Panc1 (cell line): ENCODE measurements around the gene SLC9A5. TPM values are rescaled to one million over a fixed set of nuclear protein-coding genes. Genes with fewer than 3 reads are reported as not detected.
A peak's percentile ranks its signal among the peaks of the same experiment; 100 is the strongest.

ENCODE experiments used
- ATAC-seq: fragments of 200-7000 bp; cut with Tn5 transposase; 2 replicates; pipeline ENCODE4 v1.9.1; 2020; ENCODE audit warnings: mild to moderate bottlenecking, moderate library complexity
- BruUV-seq: library from RNA; stranded (reverse); fragments of 400-500 nt; replicated peaks from 2 replicates; lab custom pipeline; 2021; lab: Mats Ljungman, UMichigan
- CTCF ChIA-PET: fragments of 300-600 bp; sonication (Branson Sonifier 250); formaldehyde crosslinking; loops from one replicate; lab custom pipeline; 2022; ENCODE audit warnings: antibody characterized with exemption; lab: Charles Lee
- POLR2A ChIA-PET: fragments of 300-600 bp; sonication (Branson Sonifier 250); formaldehyde crosslinking; loops from one replicate; lab custom pipeline; 2022; ENCODE audit warnings: antibody characterized with exemption; lab: Charles Lee
- DNase-seq: peaks from one replicate; pipeline ENCODE4 v3.0.0-alpha.2; 2010; ENCODE audit warnings: low read depth, low spot score
- H3K27ac ChIP-seq: 2 replicates; pipeline ENCODE4 v1.5.1; 2011; ENCODE audit warnings: mild to moderate bottlenecking, low read length, inconsistent platforms
- H3K27me3 ChIP-seq: fragments of 200-500 bp; sonication (Bioruptor generic); 2 replicates; pipeline ENCODE4 v1.6.0; 2014; ENCODE audit warnings: low read length, inconsistent platforms; ENCODE audit not compliant: control insufficient read depth, insufficient read depth
- H3K36me3 ChIP-seq: fragments of 200-500 bp; sonication (Bioruptor generic); 2 replicates; pipeline ENCODE4 v1.5.1; 2014; ENCODE audit warnings: inconsistent platforms, mild to moderate bottlenecking, low read length, moderate library complexity; ENCODE audit not compliant: control insufficient read depth, insufficient read depth
- H3K4me1 ChIP-seq: 2 replicates; pipeline ENCODE4 v1.5.1; 2011; ENCODE audit warnings: inconsistent platforms, mild to moderate bottlenecking, low read length, moderate library complexity; ENCODE audit not compliant: control insufficient read depth, insufficient read depth
- H3K4me3 ChIP-seq, 2 experiments: 2 replicates each; pipeline ENCODE4 v1.5.1; 2011 to 2012; ENCODE audit warnings: low read depth in 2 of 2, low read length in 2 of 2, mild to moderate bottlenecking in 2 of 2, inconsistent platforms in 1 of 2, moderate library complexity in 1 of 2
- H3K9me3 ChIP-seq: fragments of 200-500 bp; sonication (Bioruptor generic); 2 replicates; pipeline ENCODE4 v1.5.1; 2014; ENCODE audit warnings: low read depth, mild to moderate bottlenecking, inconsistent platforms, low read length, moderate library complexity; ENCODE audit not compliant: control insufficient read depth, insufficient read depth
- POLR2AphosphoS5 ChIP-seq: IDR thresholded peaks from 2 replicates; pipeline ENCODE4 v1.6.1; 2012; ENCODE audit warnings: mild to moderate bottlenecking, low read depth, low read length, moderate library complexity
- SIN3A ChIP-seq: IDR thresholded peaks from 2 replicates; pipeline ENCODE4 v1.6.1; 2012; ENCODE audit warnings: low read depth, mild to moderate bottlenecking, low read length, moderate library complexity, borderline replicate concordance; ENCODE audit not compliant: insufficient read depth
- TCF7L2 ChIP-seq: IDR thresholded peaks from 2 replicates; pipeline ENCODE4 v1.6.1; 2011; ENCODE audit warnings: mild to moderate bottlenecking, low read depth, low read length, inconsistent platforms
- in situ Hi-C: cut with HindIII; loops from 2 replicates; pipeline ENCODE4 v1.10.0; 2016; ENCODE audit warnings: low sequenced_read_pairs, low pct_unique_long_range_greater_than_20kb
- intact Hi-C: fragments of 100-400 bp; cut with micrococcal nuclease; formaldehyde crosslinking; loops from one replicate; pipeline ENCODE4 v1.10.0; 2022; ENCODE audit not compliant: unreplicated experiment
- total RNA-seq: library from RNA; stranded (reverse); gene quantifications from one replicate; pipeline ENCODE4 v1.2.1, GENCODE V29; 2021; ENCODE audit not compliant: unreplicated experiment
- TF ChIP-seq, protein P1 (sequence below), 2 experiments: IDR thresholded peaks; 2 replicates each; pipeline ENCODE4 v1.6.1; 2011 to 2012; ENCODE audit warnings: low read depth in 2 of 2, control low read depth in 1 of 2, low read length in 1 of 2, mild to moderate bottlenecking in 1 of 2, moderate library complexity in 1 of 2; ENCODE audit not compliant: insufficient read depth in 1 of 2
- TF ChIP-seq, protein P2 (sequence below): fragments of 450-650 bp; IDR thresholded peaks from 2 replicates; pipeline ENCODE4 v1.5.1; 2017; ENCODE audit warnings: mild to moderate bottlenecking

The SLC9A5 gene
- total RNA-seq, 1 experiment from 2014 or later: 1.7 TPM

GRCh38 chr16:67206129-67206837 is 42.5 kb upstream of the SLC9A5 start:
- in situ Hi-C loops: no loop called here
- ATAC-seq (no peak), DNase-seq (no peak)
- no TSS peak for BruUV-seq
- H3K4me3 ChIP-seq: no peak overlapping the region
- ChIA-PET CTCF (interaction anchor here (0.6 kb wide), 1 partner anchor 331 kb away, joined by 13 read pairs; no protein-coding TSS in a partner anchor), POLR2A (no interaction called here)
- intact Hi-C loops: no loop called here
- no peaks in the 10 kb centered on the region for H3K9me3 ChIP-seq
- no peaks in the 10 kb centered on the region for H3K27me3 ChIP-seq
- peaks cover 18% of the 10 kb centered on the region for H3K4me1 ChIP-seq
- H3K36me3 ChIP-seq: no peaks in the 10 kb centered on the region
- TF ChIP-seq SIN3A (no peak), POLR2AphosphoS5 (no peak), TCF7L2 (no peak)
- TF ChIP-seq, protein P1, sequence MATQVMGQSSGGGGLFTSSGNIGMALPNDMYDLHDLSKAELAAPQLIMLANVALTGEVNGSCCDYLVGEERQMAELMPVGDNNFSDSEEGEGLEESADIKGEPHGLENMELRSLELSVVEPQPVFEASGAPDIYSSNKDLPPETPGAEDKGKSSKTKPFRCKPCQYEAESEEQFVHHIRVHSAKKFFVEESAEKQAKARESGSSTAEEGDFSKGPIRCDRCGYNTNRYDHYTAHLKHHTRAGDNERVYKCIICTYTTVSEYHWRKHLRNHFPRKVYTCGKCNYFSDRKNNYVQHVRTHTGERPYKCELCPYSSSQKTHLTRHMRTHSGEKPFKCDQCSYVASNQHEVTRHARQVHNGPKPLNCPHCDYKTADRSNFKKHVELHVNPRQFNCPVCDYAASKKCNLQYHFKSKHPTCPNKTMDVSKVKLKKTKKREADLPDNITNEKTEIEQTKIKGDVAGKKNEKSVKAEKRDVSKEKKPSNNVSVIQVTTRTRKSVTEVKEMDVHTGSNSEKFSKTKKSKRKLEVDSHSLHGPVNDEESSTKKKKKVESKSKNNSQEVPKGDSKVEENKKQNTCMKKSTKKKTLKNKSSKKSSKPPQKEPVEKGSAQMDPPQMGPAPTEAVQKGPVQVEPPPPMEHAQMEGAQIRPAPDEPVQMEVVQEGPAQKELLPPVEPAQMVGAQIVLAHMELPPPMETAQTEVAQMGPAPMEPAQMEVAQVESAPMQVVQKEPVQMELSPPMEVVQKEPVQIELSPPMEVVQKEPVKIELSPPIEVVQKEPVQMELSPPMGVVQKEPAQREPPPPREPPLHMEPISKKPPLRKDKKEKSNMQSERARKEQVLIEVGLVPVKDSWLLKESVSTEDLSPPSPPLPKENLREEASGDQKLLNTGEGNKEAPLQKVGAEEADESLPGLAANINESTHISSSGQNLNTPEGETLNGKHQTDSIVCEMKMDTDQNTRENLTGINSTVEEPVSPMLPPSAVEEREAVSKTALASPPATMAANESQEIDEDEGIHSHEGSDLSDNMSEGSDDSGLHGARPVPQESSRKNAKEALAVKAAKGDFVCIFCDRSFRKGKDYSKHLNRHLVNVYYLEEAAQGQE (IDR thresholded peaks at IDR 0.05; ENCODE audit: insufficient read depth in 1 of 2, low read depth in 2 of 2, low read length in 1 of 2): no peak
- TF ChIP-seq, protein P2, sequence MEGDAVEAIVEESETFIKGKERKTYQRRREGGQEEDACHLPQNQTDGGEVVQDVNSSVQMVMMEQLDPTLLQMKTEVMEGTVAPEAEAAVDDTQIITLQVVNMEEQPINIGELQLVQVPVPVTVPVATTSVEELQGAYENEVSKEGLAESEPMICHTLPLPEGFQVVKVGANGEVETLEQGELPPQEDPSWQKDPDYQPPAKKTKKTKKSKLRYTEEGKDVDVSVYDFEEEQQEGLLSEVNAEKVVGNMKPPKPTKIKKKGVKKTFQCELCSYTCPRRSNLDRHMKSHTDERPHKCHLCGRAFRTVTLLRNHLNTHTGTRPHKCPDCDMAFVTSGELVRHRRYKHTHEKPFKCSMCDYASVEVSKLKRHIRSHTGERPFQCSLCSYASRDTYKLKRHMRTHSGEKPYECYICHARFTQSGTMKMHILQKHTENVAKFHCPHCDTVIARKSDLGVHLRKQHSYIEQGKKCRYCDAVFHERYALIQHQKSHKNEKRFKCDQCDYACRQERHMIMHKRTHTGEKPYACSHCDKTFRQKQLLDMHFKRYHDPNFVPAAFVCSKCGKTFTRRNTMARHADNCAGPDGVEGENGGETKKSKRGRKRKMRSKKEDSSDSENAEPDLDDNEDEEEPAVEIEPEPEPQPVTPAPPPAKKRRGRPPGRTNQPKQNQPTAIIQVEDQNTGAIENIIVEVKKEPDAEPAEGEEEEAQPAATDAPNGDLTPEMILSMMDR: no peak
- H3K27ac ChIP-seq: no peak overlapping the region

DNA sequence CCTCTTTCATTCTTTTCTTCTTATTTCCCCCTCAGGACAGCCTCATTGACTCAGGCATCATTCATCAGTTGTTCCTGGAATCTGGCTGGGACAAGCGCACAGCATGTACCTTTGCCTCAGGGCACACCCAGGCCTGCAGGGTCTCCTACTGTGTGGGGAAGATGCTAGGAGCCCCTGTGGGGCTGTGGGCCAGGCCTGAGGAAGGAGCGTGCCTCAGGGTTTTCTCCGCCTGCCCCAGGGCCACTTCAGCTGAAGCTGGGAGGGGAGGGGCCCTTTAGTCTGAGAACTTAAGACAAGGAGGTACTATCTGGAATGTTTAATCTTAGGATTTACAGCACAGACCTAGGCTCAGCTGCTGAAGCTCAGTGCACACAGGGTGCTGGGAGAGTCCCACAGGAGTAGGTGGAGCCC is 41.9 kb upstream of the SLC9A5 start:
- POLR2A ChIA-PET: no interaction called here
- CTCF ChIA-PET: interaction anchor here (0.6 kb wide), 1 partner anchor 331 kb away, joined by 13 read pairs; no protein-coding TSS in a partner anchor

More for the DNA sequence above, 41.9 kb upstream of the SLC9A5 start:
- no peak for TF ChIP-seq TCF7L2
- TF ChIP-seq, protein P2: no peak
- no peak for TF ChIP-seq SIN3A
- H3K4me3 ChIP-seq: no peak overlapping the region
- H3K9me3 ChIP-seq: no peaks in the 10 kb centered on the region
- H3K4me1 ChIP-seq: peaks cover 18% of the 10 kb centered on the region
- intact Hi-C loops: no loop called here
- DNase-seq: no peak
- H3K27ac ChIP-seq: no peak overlapping the region
- H3K36me3 ChIP-seq: no peaks in the 10 kb centered on the region
- in situ Hi-C loops: no loop called here
- BruUV-seq: no TSS peak
- H3K27me3 ChIP-seq: no peaks in the 10 kb centered on the region
- ATAC-seq: peak; percentile 38
